A673 (cell line): Measurements from ENCODE around the gene NFIC.

Experiments used
- EZH2 ChIP-seq: fragments of 200-600 bp; sonication (generic); IDR thresholded peaks from 2 replicates; pipeline ENCODE4 v1.6.1; 2017; ENCODE audit warnings: borderline replicate concordance, low read depth, mild to moderate bottlenecking, mixed read lengths, antibody characterized with exemption, low read length; ENCODE audit not compliant: poor library complexity, severe bottlenecking
- TF ChIP-seq, protein P1 (sequence below): fragments of 300-800, 200-600 bp; sonication (generic); conservative IDR thresholded peaks from 2 replicates; pipeline ENCODE4 v1.5.1; 2017; ENCODE audit warnings: low read depth, mild to moderate bottlenecking, antibody characterized with exemption, low read length, moderate library complexity, mixed read lengths

- TF ChIP-seq, protein P1, sequence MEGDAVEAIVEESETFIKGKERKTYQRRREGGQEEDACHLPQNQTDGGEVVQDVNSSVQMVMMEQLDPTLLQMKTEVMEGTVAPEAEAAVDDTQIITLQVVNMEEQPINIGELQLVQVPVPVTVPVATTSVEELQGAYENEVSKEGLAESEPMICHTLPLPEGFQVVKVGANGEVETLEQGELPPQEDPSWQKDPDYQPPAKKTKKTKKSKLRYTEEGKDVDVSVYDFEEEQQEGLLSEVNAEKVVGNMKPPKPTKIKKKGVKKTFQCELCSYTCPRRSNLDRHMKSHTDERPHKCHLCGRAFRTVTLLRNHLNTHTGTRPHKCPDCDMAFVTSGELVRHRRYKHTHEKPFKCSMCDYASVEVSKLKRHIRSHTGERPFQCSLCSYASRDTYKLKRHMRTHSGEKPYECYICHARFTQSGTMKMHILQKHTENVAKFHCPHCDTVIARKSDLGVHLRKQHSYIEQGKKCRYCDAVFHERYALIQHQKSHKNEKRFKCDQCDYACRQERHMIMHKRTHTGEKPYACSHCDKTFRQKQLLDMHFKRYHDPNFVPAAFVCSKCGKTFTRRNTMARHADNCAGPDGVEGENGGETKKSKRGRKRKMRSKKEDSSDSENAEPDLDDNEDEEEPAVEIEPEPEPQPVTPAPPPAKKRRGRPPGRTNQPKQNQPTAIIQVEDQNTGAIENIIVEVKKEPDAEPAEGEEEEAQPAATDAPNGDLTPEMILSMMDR = no peak
- no peak for TF ChIP-seq EZH2
Measured at GRCh38 chr19:3398114-3398899, 31.9 kb downstream of the NFIC start.
